Renal pelvis (tissue), 4 donors: Measurements from ENCODE around the gene HSPB8. TPM values are rescaled to one million over a fixed set of nuclear protein-coding genes. Genes with fewer than 3 reads are reported as not detected.
"Not testable (repeated sequence)": the region's sequence is repeated elsewhere in the genome, so short reads cannot be mapped to it uniquely, and the experiment has no call there.

ENCODE experiments used
- DNase-seq: peaks from one replicate; pipeline ENCODE4 v3.0.0-alpha.2; 2013
- polyA plus RNA-seq, 3 donors: library from polyadenylated mRNA; unstranded; fragments of 120-200 nt; gene quantifications; one replicate each; pipeline ENCODE4 v1.2.1, GENCODE V29; 2013; ENCODE audit not compliant: insufficient read length in 3 of 3

The HSPB8 gene
- polyA plus RNA-seq, 3 donors = 5.8 to 6.8 (median 5.8) TPM

DNA sequence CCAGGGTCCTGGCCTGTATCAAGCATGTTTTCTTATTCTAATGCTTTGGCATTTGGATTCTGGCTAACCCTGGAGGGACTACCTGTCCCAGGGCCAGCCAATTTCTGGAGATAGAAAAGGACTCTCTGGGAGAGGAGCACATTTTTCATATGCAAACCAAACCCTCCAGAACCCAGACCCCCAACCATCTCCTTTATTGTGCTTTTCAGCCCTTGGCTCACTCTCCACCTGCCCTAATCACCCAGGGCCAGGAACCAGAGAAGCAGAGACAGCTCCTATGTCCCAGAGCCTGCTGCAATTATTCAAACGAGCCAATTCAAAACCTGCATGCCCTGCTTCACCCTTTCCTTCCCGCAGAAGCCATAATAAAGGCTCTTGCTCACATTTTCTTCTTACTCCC is 23.8 kb downstream of the HSPB8 start:
- DNase-seq = no peak

DNA sequence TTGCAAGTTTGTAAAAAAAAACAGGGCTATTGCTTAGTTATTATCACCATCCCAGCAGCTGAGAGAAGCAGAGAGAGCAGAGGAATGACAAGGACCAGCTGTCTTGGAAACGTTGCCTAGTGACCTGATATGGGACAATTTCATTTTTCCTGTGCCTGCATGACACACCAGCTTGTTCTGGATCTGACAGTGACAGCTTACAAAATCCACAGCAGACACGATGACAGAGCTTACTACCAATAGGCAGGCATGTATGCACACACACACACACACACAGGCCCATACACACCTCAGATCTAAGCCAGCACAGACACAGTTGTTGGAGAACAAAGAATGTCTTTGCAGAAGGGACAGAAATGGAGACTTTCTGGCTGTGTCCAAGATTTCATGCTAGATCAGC is 25.4 kb downstream of the HSPB8 start:
- peak; percentile 48 for DNase-seq

- no peak for DNase-seq
Measured at GRCh38 chr12:119204671-119205285, 26.0 kb downstream of the HSPB8 start.

DNA sequence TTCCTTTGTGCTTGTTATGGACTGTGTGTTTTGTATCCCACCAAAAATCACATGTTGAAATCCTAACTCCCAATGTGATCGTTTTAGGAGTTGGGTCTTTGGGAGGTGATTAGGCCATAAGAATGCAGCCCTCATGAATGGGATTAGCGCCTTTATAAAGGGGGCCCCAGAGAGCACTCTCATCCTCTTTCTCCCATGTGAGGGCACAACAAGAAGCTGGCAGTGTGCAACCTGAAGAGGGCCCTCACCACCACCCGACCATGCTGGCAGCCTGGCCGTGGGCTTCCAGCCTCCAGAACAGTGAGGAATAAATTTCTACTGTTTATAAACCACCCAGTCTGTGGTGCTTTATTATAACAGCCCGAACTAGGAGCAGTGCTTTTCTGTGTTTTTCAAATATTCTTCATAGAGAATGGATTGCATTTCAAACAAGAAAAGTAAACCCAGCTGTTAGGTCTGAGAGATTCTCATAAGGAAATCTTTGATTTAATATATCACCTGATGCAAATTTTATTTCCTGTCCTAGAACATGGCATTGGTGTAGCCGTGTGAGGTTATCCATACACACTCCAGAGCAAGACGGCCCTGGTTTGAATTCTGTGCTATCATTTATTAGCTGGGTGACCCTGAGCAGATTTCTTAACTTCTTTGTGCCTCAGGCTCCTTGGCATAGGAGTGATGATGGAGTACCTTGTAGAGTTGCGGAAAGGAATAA is 27.8 kb downstream of the HSPB8 start:
- DNase-seq = no peak

DNA sequence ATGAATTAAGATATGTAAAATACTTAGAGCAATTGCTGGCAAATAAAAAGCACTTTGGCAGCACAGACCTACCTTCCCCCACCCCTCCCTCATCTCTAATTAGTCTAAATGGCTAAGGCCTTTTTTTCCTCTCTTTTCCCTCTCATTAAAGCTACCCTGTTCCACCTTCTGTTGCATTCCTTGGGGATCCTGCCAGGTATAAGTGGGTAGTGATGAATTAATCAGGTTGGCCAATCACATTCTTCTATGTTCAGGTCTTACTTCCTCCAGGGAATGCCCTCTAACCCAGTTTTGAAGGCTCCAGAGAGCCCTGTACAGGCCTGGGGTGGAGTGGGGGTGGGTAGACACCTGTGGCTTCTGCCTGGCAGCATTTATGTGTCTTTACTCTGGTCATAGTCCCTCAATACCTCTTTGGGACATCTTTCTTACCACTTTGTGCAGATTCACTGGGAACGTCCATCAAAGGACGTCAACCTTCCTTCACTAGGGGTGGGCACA is 28.4 kb downstream of the HSPB8 start:
- DNase-seq = no peak

GRCh38 chr12:119208626-119209061 is 29.9 kb downstream of the HSPB8 start:
- DNase-seq = no peak

DNA sequence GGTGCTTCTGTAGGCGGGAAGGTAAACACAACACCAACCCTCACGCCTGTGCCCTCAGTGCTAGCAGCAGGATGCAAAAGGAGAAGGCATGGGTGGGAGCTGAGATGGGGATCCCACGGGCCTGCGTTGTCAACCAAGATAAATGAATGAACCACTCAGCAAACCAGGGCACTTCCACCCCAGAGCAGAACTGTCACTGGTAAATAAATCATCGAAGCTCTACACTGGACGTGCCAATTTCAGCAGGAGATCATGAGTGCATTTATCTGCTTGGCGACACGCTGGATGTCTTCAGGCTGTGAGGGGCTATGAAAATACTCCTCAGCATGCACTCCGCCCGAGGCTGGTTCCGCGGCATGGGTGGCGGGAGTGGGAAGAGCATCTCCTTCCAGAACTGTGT is 33.2 kb downstream of the HSPB8 start:
- DNase-seq = no peak

- DNase-seq = no peak
Measured at GRCh38 chr12:119216084-119216483, 37.4 kb downstream of the HSPB8 start.

DNA sequence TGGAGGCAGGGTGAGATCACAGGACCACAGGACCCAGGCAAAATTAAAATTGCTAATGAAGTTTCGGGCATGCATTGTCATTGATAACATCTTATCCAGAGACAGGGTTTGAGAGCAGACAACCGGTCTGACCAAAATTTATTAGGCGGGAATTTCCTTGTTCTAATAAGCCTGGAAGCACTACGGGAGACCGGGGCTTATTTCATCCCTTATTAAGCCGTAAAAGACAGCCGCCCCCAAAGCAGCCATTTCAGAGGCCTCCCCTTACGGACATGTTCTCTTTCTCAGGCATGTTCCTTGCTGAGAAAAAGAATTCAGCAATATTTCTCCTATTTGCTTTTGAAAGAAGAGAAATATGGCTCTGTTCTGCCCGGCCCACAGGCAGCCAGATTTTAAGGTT is 40.1 kb downstream of the HSPB8 start:
- DNase-seq = not testable (repeated sequence)

DNA sequence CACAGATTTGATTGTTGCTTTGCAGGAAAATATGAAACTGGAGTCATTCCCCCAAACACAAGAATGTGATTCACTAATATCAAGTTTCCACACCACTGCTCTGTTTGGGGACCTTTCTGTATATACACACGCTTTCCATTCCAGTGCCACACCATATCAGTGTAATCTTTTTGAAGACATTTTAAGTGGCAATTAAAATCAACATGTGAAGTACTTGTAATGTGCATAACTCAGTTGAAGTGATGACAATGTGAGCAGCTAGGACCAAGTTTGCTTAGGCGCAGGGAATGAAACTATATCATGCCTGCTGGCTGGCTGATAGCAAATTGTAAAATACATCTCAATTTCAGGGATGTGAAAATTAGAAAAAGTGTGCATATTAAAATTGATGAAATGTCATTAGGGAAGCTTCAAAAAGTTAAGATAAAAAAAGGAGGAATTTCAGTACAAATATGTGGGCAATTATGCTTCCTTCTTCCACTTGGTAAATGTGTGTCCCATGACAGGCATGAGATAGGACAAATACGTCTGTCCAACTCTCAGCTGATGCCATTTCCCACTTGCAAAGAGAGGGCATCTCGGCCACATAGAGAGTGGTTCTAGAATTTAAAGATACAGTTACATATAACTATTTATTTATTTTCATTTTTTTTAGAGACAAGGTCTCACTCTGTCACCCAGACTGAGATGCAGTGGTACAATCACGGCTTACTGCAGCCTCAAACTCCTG is 43.7 kb downstream of the HSPB8 start:
- no peak for DNase-seq

DNA sequence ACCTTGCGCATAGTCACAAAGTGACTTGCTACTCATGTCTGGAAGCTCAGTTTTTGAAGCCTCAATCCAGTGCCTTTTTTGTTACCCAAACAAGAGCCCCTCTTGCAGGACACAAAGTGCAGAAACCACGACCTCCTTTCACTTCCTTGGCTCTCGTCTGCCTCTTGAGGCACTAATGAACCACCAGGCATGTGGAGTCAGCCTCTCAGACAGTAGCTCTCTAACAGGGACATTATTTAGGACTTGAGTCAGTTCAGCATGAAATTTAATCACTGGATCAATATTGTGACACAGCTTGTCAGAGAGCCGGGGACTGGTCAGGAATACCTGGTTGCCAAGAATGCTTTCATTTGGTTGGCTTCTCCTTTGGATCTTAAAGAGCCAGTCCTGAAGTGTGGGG is 46.7 kb downstream of the HSPB8 start:
- no peak for DNase-seq

GRCh38 chr12:119227292-119227691 is 48.6 kb downstream of the HSPB8 start:
- no peak for DNase-seq

GRCh38 chr12:119229205-119229604 is 50.5 kb downstream of the HSPB8 start:
- DNase-seq = no peak

DNA sequence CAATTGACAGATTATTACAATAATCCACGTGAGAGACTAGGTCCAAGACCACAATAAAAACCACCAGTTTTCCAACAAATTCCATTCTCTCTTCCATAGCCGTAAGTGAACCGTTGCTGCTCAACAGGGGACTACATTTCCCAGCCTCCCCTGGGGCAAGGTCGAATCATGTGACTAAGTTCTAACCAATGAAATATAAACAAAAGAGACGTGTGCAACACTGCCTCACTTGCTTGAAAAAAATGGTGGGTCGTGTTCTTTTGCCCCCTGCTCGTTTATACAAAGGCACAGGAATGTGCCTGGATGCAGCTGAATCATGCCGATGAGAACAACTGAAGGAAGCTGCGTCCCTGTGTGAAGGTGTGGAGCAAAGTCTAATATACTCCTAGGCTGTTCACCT is 51.1 kb downstream of the HSPB8 start:
- DNase-seq = peak; percentile 9

DNA sequence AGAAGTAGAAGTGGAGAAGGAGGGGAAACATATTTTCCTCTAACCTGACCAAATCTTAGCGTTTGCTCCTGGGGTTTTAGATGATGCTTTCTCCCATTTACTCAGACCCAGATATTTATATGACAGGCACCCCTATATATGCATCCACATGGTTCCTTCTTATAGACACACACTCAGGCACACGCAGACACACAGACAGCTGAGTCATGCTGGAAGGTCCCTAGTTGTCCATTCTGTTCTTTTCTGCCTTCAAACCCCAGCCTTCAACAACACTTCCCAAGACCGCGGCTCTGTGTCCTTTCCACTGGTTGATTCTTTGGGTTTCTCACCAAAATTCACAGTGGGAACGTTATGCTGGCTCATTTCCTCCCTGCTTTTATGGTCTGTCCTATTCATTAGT is 52.1 kb downstream of the HSPB8 start:
- DNase-seq = no peak

DNA sequence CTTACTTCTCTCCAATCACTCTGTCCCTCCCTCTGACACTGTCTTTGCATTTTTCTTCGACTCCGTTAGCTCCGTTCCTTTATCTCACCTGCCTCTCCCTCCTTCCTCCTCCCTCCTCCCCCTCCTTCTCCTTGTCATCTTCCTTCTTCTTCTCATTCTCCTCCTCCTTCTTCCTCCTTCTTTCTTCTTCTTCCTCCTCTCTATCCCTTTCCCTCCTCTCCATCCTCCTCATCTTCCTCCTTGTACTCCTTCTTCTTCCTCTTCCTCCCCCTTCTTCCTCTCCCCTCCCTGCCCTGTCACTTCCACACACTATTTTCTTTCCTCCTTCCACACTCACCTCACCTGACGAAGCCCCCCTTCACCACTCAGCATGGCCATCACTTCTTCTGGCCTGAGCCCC is 53.0 kb downstream of the HSPB8 start:
- no peak for DNase-seq

- DNase-seq = no peak
Measured at GRCh38 chr12:119235197-119235751, 56.5 kb downstream of the HSPB8 start.

GRCh38 chr12:119236372-119236771 is 57.6 kb downstream of the HSPB8 start:
- no peak for DNase-seq

GRCh38 chr12:119239040-119239439 is 60.3 kb downstream of the HSPB8 start:
- no peak for DNase-seq

GRCh38 chr12:119241049-119241448 is 62.3 kb downstream of the HSPB8 start:
- DNase-seq = no peak

DNA sequence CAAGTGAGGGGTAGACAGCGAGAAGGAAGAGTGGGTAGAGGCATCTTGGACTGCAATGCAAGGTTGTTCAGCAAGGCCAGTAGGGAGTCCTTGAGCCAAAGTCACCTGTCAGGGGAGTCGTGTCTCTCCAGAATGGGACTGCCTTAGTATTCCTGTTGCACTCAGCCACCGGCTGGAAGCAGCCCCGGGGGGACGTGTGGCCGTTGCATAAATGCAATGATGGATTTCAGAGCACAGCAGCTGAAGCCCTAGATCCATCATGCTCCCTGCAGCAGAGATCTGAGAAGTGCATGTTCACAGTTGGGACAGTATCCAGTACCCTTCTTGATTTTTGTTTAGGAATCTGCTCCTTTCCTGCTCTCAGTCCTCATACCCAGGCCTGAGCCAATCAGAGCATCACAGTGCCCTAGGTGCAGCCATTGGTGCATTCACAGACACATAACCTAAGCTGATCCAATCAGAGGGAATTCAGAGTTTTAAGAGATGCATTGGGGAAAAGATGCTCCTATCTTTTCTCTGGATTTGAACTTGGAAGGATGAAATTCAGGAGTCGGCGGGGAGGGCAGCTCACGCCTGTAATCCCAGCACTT is 62.9 kb downstream of the HSPB8 start:
- no peak for DNase-seq
